HepG2 (cell line): ENCODE measurements around the gene HERC6. TPM values are rescaled to one million over a fixed set of nuclear protein-coding genes. Genes with fewer than 3 reads are reported as not detected.

ENCODE experiments used
- HES4 ChIP-seq: sonication (generic); formaldehyde crosslinking; IDR thresholded peaks from 2 replicates; pipeline ENCODE4 v1.9.0; 2021; ENCODE audit warnings: mild to moderate bottlenecking, missing genetic modification reagents, borderline replicate concordance
- HNRNPLL ChIP-seq: fragments of 200-400 bp; formaldehyde crosslinking; IDR thresholded peaks from 2 replicates; pipeline ENCODE4 v1.6.1; 2017; ENCODE audit warnings: mild to moderate bottlenecking, low read depth, low read length; ENCODE audit not compliant: poor library complexity, severe bottlenecking
- KDM5B ChIP-seq: sonication (generic); formaldehyde crosslinking; IDR thresholded peaks from 2 replicates; pipeline ENCODE4 v1.4.0; 2020; ENCODE audit warnings: missing genetic modification reagents, mild to moderate bottlenecking, borderline replicate concordance
- MATR3 ChIP-seq: sonication (generic); formaldehyde crosslinking; IDR thresholded peaks from 2 replicates; pipeline ENCODE4 v1.4.0; 2020; ENCODE audit warnings: missing genetic modification reagents
- MED13 ChIP-seq: sonication (generic); formaldehyde crosslinking; IDR thresholded peaks from 2 replicates; pipeline ENCODE4 v1.5.0; 2020; ENCODE audit warnings: missing genetic modification reagents
- MTF1 ChIP-seq: sonication (generic); formaldehyde crosslinking; IDR thresholded peaks from 2 replicates; pipeline ENCODE4 v1.5.0; 2020; ENCODE audit warnings: missing genetic modification reagents
- MZF1 ChIP-seq: sonication (generic); formaldehyde crosslinking; IDR thresholded peaks from 2 replicates; pipeline ENCODE4 v1.8.1; 2023; ENCODE audit warnings: mild to moderate bottlenecking, missing genetic modification reagents, borderline replicate concordance
- PCBP2 ChIP-seq: fragments of 200-400 bp; formaldehyde crosslinking; optimal IDR thresholded peaks from 2 replicates; pipeline ENCODE3; 2018; ENCODE audit warnings: low read length, low read depth; ENCODE audit not compliant: poor library complexity, severe bottlenecking
- RFXAP ChIP-seq: sonication (generic); formaldehyde crosslinking; IDR thresholded peaks from 2 replicates; pipeline ENCODE4 v1.4.0; 2020; ENCODE audit warnings: missing genetic modification reagents, borderline replicate concordance
- SPEN ChIP-seq: sonication (generic); formaldehyde crosslinking; IDR thresholded peaks from 2 replicates; pipeline ENCODE4 v1.5.1; 2020; ENCODE audit warnings: low read depth, mild to moderate bottlenecking, missing genetic modification reagents
- SRSF9 ChIP-seq: fragments of 200-400 bp; formaldehyde crosslinking; IDR thresholded peaks from 2 replicates; pipeline ENCODE4 v1.6.1; 2018; ENCODE audit warnings: borderline replicate concordance, mild to moderate bottlenecking, low read depth, low read length; ENCODE audit not compliant: insufficient read depth, poor library complexity, severe bottlenecking
- SYNCRIP ChIP-seq: fragments of 200-400 bp; formaldehyde crosslinking; IDR thresholded peaks from 2 replicates; pipeline ENCODE4 v1.6.1; 2018; ENCODE audit warnings: mild to moderate bottlenecking, low read depth, low read length; ENCODE audit not compliant: insufficient read depth
- ZBTB38 ChIP-seq: sonication (generic); formaldehyde crosslinking; IDR thresholded peaks from 2 replicates; pipeline ENCODE4 v1.5.1; 2020; ENCODE audit warnings: mild to moderate bottlenecking, missing genetic modification reagents
- ZFP62 ChIP-seq: sonication (generic); formaldehyde crosslinking; IDR thresholded peaks from 2 replicates; pipeline ENCODE4 v1.4.0; 2020; ENCODE audit warnings: missing genetic modification reagents
- ZNF138 ChIP-seq: sonication (generic); formaldehyde crosslinking; IDR thresholded peaks from 2 replicates; pipeline ENCODE4 v1.5.0; 2020; ENCODE audit warnings: mild to moderate bottlenecking, low read depth, missing genetic modification reagents
- ZNF160 ChIP-seq: sonication (generic); formaldehyde crosslinking; IDR thresholded peaks from 2 replicates; pipeline ENCODE4 v1.8.0; 2022; ENCODE audit warnings: mild to moderate bottlenecking, inconsistent platforms, missing genetic modification reagents
- ZNF282 ChIP-seq: fragments of 450-650 bp; IDR thresholded peaks from 2 replicates; pipeline ENCODE4 v1.6.1; 2018; ENCODE audit not compliant: partially characterized antibody
- ZNF337 ChIP-seq: sonication (generic); formaldehyde crosslinking; IDR thresholded peaks from 2 replicates; pipeline ENCODE4 v1.5.1; 2020; ENCODE audit warnings: missing genetic modification reagents, low read depth, mild to moderate bottlenecking, borderline replicate concordance
- ZNF468 ChIP-seq: sonication (generic); formaldehyde crosslinking; IDR thresholded peaks from 2 replicates; pipeline ENCODE4 v1.8.0; 2022; ENCODE audit warnings: mild to moderate bottlenecking, moderate library complexity, missing genetic modification reagents
- polyA plus RNA-seq, 8 experiments: library from polyadenylated mRNA; depleted of rRNA in 3 of 8; stranded (reverse) in 7 of 8; unstranded in 1 of 8; fragments of >200 nt; fragmentation: Illumina TruSeq in 4 of 8; extraction: Trizol in 4 of 8; gene quantifications; 2 replicates each; pipeline versions ENCODE4 v1.2.1 to v1.2.3, GENCODE V29; 2011 to 2016; ENCODE audit warnings: low read depth in 4 of 8, missing spikeins in 1 of 8, mixed read lengths in 1 of 8; ENCODE audit not compliant: insufficient read depth in 1 of 8
- total RNA-seq, 5 experiments: library from RNA; depleted of rRNA; stranded (reverse); fragments of >200 nt; fragmentation: Illumina TruSeq; extraction: Trizol; gene quantifications; 2 replicates each; pipeline ENCODE4 v1.2.3, GENCODE V29; 2016; ENCODE audit warnings: low read depth in 1 of 5
- TF ChIP-seq, protein P1 (sequence below), 2 experiments: sonication (generic) in 1 of 2; formaldehyde crosslinking in 1 of 2; IDR thresholded peaks; 2 replicates each; pipeline versions ENCODE4 v1.4.0 to v1.6.1; 2018 to 2020; ENCODE audit warnings: missing genetic modification reagents in 2 of 2, borderline replicate concordance in 1 of 2, low read depth in 1 of 2, mild to moderate bottlenecking in 1 of 2, missing biosample characterization in 1 of 2
- TF ChIP-seq, protein P2 (sequence below): sonication (generic); formaldehyde crosslinking; IDR thresholded peaks from 2 replicates; pipeline ENCODE4 v1.5.1; 2020; ENCODE audit warnings: missing genetic modification reagents, mild to moderate bottlenecking, borderline replicate concordance
- TF ChIP-seq, protein P3 (sequence below): sonication (generic); formaldehyde crosslinking; IDR thresholded peaks from 2 replicates; pipeline ENCODE4 v1.8.0; 2022; ENCODE audit warnings: missing genetic modification reagents, low read depth, mild to moderate bottlenecking, borderline replicate concordance
- TF ChIP-seq, protein P4 (sequence below): sonication (generic); formaldehyde crosslinking; IDR thresholded peaks from 2 replicates; pipeline ENCODE4 v1.8.1; 2023; ENCODE audit warnings: missing genetic modification reagents, mild to moderate bottlenecking, borderline replicate concordance

The HERC6 gene
- total and polyA plus RNA-seq, 2 of the 13 experiments (the other 11 are each of a cell fraction or from before 2014, with no cell fraction given) = 0.50 to 2.0 TPM

DNA sequence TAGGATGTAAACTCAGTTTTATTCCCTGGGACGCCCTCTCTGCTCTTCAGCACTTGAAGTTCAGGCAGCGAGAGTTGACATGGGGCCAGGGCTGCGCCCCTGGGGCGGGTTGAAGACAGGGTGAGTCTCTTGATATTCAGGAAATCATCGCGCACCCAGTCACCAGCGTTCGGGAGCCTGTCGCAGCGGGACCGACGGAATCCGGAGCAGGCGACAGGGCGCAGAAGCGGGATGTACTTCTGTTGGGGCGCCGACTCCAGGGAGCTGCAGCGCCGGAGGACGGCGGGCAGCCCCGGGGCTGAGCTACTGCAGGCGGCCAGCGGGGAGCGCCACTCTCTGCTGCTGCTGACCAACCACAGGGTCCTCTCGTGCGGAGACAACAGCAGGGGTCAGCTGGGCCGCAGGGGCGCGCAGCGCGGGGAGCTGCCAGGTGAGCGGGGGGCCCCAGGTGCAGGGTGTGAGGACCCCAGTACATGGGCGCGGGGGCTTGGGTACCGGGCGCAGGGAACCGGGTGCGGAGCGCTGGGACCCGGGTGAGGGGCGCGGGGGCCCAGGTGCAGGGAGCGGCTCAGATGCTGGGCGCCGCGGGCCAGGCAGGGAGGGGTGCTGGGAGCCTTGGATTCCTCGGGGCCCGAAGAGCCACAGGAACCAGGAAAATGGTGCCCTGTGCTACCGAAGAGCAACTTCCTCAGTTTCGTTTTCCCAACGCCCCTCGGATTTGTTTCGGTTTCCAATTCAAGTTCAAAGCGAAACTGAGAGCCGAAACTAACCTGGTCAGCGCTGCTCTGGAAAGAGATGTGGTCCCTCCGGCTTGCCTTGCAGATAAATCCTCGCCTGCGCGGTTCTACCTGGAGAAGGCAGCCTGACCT lies at the start of gene HERC6 (continued):
- TF ChIP-seq, protein P1, sequence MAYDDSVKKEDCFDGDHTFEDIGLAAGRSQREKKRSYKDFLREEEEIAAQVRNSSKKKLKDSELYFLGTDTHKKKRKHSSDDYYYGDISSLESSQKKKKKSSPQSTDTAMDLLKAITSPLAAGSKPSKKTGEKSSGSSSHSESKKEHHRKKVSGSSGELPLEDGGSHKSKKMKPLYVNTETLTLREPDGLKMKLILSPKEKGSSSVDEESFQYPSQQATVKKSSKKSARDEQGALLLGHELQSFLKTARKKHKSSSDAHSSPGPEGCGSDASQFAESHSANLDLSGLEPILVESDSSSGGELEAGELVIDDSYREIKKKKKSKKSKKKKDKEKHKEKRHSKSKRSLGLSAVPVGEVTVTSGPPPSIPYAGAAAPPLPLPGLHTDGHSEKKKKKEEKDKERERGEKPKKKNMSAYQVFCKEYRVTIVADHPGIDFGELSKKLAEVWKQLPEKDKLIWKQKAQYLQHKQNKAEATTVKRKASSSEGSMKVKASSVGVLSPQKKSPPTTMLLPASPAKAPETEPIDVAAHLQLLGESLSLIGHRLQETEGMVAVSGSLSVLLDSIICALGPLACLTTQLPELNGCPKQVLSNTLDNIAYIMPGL (CRISPR knock-in tag; IDR thresholded peaks at IDR 0.05; ENCODE audit: borderline replicate concordance in 1 of 2, low read depth in 1 of 2) = peak; percentile 83 to 98
- TF ChIP-seq ZFP62 (CRISPR knock-in tag) (no peak), KDM5B (CRISPR knock-in tag) (peak; percentile 80; the same call in 1 of the 2 replicates), ZBTB38 (peak; percentile 67; the same call in 1 of the 2 replicates), SPEN (CRISPR knock-in tag) (peak; percentile 68), MED13 (CRISPR knock-in tag) (no peak), PCBP2 (no peak), ZNF138 (CRISPR knock-in tag) (0 out of 2 replicates have a peak, but pooled peaks have one; percentile 41), ZNF468 (CRISPR knock-in tag) (no peak), RFXAP (0 out of 2 replicates have a peak, but pooled peaks have one; percentile 58), HES4 (CRISPR knock-in tag) (0 out of 2 replicates have a peak, but pooled peaks have one; percentile 43), MTF1 (no peak), SRSF9 (no peak), HNRNPLL (peak; percentile 68), MZF1 (CRISPR knock-in tag) (no peak), SYNCRIP (no peak), ZNF282 (no peak), ZNF337 (CRISPR knock-in tag) (no peak), MATR3 (CRISPR knock-in tag) (no peak), ZNF160 (CRISPR knock-in tag) (no peak)
- TF ChIP-seq, protein P2, sequence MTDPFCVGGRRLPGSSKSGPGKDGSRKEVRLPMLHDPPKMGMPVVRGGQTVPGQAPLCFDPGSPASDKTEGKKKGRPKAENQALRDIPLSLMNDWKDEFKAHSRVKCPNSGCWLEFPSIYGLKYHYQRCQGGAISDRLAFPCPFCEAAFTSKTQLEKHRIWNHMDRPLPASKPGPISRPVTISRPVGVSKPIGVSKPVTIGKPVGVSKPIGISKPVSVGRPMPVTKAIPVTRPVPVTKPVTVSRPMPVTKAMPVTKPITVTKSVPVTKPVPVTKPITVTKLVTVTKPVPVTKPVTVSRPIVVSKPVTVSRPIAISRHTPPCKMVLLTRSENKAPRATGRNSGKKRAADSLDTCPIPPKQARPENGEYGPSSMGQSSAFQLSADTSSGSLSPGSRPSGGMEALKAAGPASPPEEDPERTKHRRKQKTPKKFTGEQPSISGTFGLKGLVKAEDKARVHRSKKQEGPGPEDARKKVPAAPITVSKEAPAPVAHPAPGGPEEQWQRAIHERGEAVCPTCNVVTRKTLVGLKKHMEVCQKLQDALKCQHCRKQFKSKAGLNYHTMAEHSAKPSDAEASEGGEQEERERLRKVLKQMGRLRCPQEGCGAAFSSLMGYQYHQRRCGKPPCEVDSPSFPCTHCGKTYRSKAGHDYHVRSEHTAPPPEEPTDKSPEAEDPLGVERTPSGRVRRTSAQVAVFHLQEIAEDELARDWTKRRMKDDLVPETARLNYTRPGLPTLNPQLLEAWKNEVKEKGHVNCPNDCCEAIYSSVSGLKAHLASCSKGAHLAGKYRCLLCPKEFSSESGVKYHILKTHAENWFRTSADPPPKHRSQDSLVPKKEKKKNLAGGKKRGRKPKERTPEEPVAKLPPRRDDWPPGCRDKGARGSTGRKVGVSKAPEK (CRISPR knock-in tag) = no peak
- TF ChIP-seq, protein P3, sequence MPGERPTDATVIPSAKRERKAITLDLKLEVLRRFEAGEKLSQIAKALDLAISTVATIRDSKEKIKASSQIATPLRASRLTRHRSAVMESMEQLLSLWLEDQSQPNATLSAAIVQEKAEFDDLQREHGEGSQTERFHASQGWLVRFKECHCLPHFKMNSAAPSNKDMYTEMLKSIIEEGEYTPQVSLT (CRISPR knock-in tag) = no peak
- TF ChIP-seq, protein P4, sequence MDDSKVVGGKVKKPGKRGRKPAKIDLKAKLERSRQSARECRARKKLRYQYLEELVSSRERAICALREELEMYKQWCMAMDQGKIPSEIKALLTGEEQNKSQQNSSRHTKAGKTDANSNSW (CRISPR knock-in tag) = no peak
